Gastroesophageal sphincter (tissue), 3 donors: Measurements from ENCODE around the gene DACH1.

Experiments
- CTCF ChIP-seq, 4 experiments: fragments of 200-600 bp in 2 of 4; fragments of 450-650 bp in 2 of 4; sonication (generic) in 1 of 4; IDR thresholded peaks; one replicate each; pipeline ENCODE4 v1.5.1; 2017 to 2019; ENCODE audit warnings: antibody characterized with exemption in 4 of 4, mild to moderate bottlenecking in 2 of 4, moderate library complexity in 2 of 4
- EP300 ChIP-seq: sonication (generic); formaldehyde crosslinking; IDR thresholded peaks from one replicate; pipeline ENCODE4 v1.6.1; 2017; ENCODE audit warnings: antibody characterized with exemption, mild to moderate bottlenecking
- POLR2A ChIP-seq, 2 donors: fragments of 450-650 bp; IDR thresholded peaks; one replicate each; pipeline ENCODE4 v1.6.1; 2017; ENCODE audit warnings: antibody characterized with exemption in 2 of 2, mild to moderate bottlenecking in 2 of 2, moderate library complexity in 1 of 2

- TF ChIP-seq CTCF (IDR thresholded peaks at IDR 0.05) (no peak), EP300 (no peak), POLR2A (IDR thresholded peaks at IDR 0.05) (no peak)
These were observed 381.1 kb downstream of the DACH1 start for GRCh38 chr13:71485913-71486312.
